CD14-positive monocyte (primary cell): ENCODE results near the gene PROB1. TPM values are rescaled to one million over a fixed set of nuclear protein-coding genes. Genes with fewer than 3 reads are reported as not detected.

Experiments
- DNase-seq, 3 donors: peaks; one replicate each; pipeline ENCODE4 v3.0.0-alpha.2; 2011 to 2022
- H2AFZ ChIP-seq: 2 replicates; pipeline ENCODE4 v1.6.0; 2012; ENCODE audit warnings: mild to moderate bottlenecking, low read depth, low read length, inconsistent platforms; ENCODE audit not compliant: insufficient read depth, poor library complexity, severe bottlenecking
- H3K27ac ChIP-seq, 2 donors: 1 replicate in 1 of 2; 2 replicates in 1 of 2; pipeline ENCODE4 v1.5.1; 2012 to 2013; ENCODE audit warnings: low read length in 2 of 2, control low read depth in 1 of 2, inconsistent platforms in 1 of 2, low read depth in 1 of 2, mild to moderate bottlenecking in 1 of 2
- H3K27me3 ChIP-seq, 2 donors: one replicate each; pipeline versions ENCODE4 v1.6.0 to v1.6.1; 2011 to 2013; ENCODE audit warnings: low read length in 2 of 2; ENCODE audit not compliant: control insufficient read depth in 2 of 2, insufficient read depth in 2 of 2
- H3K36me3 ChIP-seq, 2 donors: replicated peaks in 1 of 2; 1 replicate in 1 of 2; 2 replicates in 1 of 2; pipeline versions ENCODE4 v1.5.1 to v1.6.1; 2012 to 2013; ENCODE audit warnings: low read length in 2 of 2, control low read depth in 1 of 2, inconsistent platforms in 1 of 2, mild to moderate bottlenecking in 1 of 2; ENCODE audit not compliant: insufficient read depth in 2 of 2, control insufficient read depth in 1 of 2
- H3K4me1 ChIP-seq, 2 donors: 1 replicate in 1 of 2; 2 replicates in 1 of 2; pipeline versions ENCODE4 v1.5.1 to v1.6.1; 2012 to 2013; ENCODE audit warnings: low read length in 2 of 2, control low read depth in 1 of 2, inconsistent platforms in 1 of 2, mild to moderate bottlenecking in 1 of 2, moderate library complexity in 1 of 2; ENCODE audit not compliant: insufficient read depth in 2 of 2, control insufficient read depth in 1 of 2
- H3K4me2 ChIP-seq: replicated peaks from 2 replicates; pipeline ENCODE3; 2012; ENCODE audit warnings: low read length, moderate library complexity, mild to moderate bottlenecking; ENCODE audit not compliant: poor library complexity, severe bottlenecking; ENCODE audit errors: extremely low read depth
- H3K4me3 ChIP-seq, 3 experiments: fragments of 200-600 bp in 1 of 3; sonication (generic) in 1 of 3; replicated peaks in 1 of 3; 1 replicate in 2 of 3; 2 replicates in 1 of 3; pipeline ENCODE4 v1.5.1; 2011 to 2013; ENCODE audit warnings: low read length in 3 of 3, mild to moderate bottlenecking in 3 of 3, control low read depth in 2 of 3, low read depth in 2 of 3, inconsistent platforms in 1 of 3, moderate library complexity in 1 of 3
- H3K79me2 ChIP-seq: 2 replicates; pipeline ENCODE4 v1.6.0; 2012; ENCODE audit warnings: mild to moderate bottlenecking, control low read depth, inconsistent platforms, low read length, moderate library complexity; ENCODE audit not compliant: insufficient read depth
- H3K9ac ChIP-seq: 2 replicates; pipeline ENCODE4 v1.6.0; 2017; ENCODE audit warnings: low read length, mild to moderate bottlenecking; ENCODE audit not compliant: insufficient read depth, poor library complexity, severe bottlenecking
- H3K9me3 ChIP-seq, 2 donors: replicated peaks in 1 of 2; 1 replicate in 1 of 2; 2 replicates in 1 of 2; pipeline versions ENCODE4 v1.5.1 to v1.6.1; 2012 to 2013; ENCODE audit warnings: low read length in 2 of 2, control low read depth in 1 of 2; ENCODE audit not compliant: control insufficient read depth in 1 of 2, insufficient read depth in 1 of 2
- H4K20me1 ChIP-seq: 2 replicates; pipeline ENCODE4 v1.6.0; 2012; ENCODE audit warnings: mild to moderate bottlenecking, low read length, control low read depth, moderate library complexity; ENCODE audit not compliant: insufficient read depth
- H3K27ac Mint-ChIP-seq, 7 donors: one replicate each; pipeline ENCODE4 v1.8.0; 2020; ENCODE audit warnings: mild to moderate bottlenecking in 7 of 7, mixed read lengths in 7 of 7, moderate library complexity in 6 of 7, inconsistent platforms in 2 of 7
- H3K27me3 Mint-ChIP-seq, 3 donors: one replicate each; pipeline ENCODE4 v1.8.0; 2021 to 2022; ENCODE audit warnings: low read depth in 3 of 3, mild to moderate bottlenecking in 3 of 3, mixed read lengths in 3 of 3, moderate library complexity in 3 of 3, inconsistent platforms in 1 of 3
- H3K36me3 Mint-ChIP-seq, 2 donors: one replicate each; pipeline ENCODE4 v1.8.0; 2020; ENCODE audit warnings: mixed read lengths in 2 of 2, inconsistent platforms in 1 of 2, mild to moderate bottlenecking in 1 of 2
- H3K4me1 Mint-ChIP-seq: one replicate; pipeline ENCODE4 v1.8.0; 2020; ENCODE audit warnings: mild to moderate bottlenecking, mixed read lengths
- H3K4me3 Mint-ChIP-seq, 2 donors: one replicate each; pipeline ENCODE4 v1.8.0; 2020; ENCODE audit warnings: mild to moderate bottlenecking in 2 of 2, mixed read lengths in 2 of 2, moderate library complexity in 1 of 2
- H3K9me3 Mint-ChIP-seq, 7 donors: one replicate each; pipeline ENCODE4 v1.8.0; 2020 to 2022; ENCODE audit warnings: mixed read lengths in 7 of 7, mild to moderate bottlenecking in 6 of 7, moderate library complexity in 6 of 7, inconsistent platforms in 2 of 7
- CTCF ChIP-seq: fragments of 200-600 bp; IDR thresholded peaks from one replicate; pipeline ENCODE4 v1.8.0; 2022; ENCODE audit warnings: antibody characterized with exemption, mild to moderate bottlenecking
- WGBS: methylation state at CpG from one replicate; pipeline ENCODE4 v1.1.5; 2013; ENCODE audit warnings: missing lambda C conversion rate; ENCODE audit not compliant: insufficient coverage; 5-methylcytosine and 5-hydroxymethylcytosine counted together
- intact Hi-C, 2 donors: fragments of 100-400 bp; cut with micrococcal nuclease; formaldehyde crosslinking; loops; one replicate each; pipeline versions ENCODE4 v1.15.0 to v1.15.1; 2023
- polyA plus RNA-seq, 3 donors: library from polyadenylated mRNA; depleted of rRNA in 1 of 3; unstranded in 2 of 3; stranded (reverse) in 1 of 3; fragments of 300-500 nt in 2 of 3; fragments of >200 nt in 1 of 3; fragmentation: Illumina TruSeq in 2 of 3; gene quantifications; 1 replicate in 2 of 3; 2 replicates in 1 of 3; pipeline ENCODE4 v1.2.3, GENCODE V29; 2012 to 2021

Gene PROB1
- polyA plus RNA-seq, 3 donors: 0.05 to 0.11 TPM; not detected in 1

- H3K9me3 Mint-ChIP-seq: peaks cover 0 to 2% (median 0%) of the 10 kb centered on the region in 7 donors
Measured at GRCh38 chr5:139378941-139379361, 16.0 kb downstream of the PROB1 start.

GRCh38 chr5:139378101-139378825 is 16.6 kb downstream of the PROB1 start:
- Histone ChIP-seq H3K79me2 (no peaks in the 10 kb centered on the region), H4K20me1 (no peaks in the 10 kb centered on the region), H3K27ac (no peak overlapping the region), H3K4me3 (no peak overlapping the region), H3K9me3 (no peaks in the 10 kb centered on the region), H3K36me3 (peaks cover 0 to 8% of the 10 kb centered on the region in 2 donors), H3K4me1 (no peaks in the 10 kb centered on the region), H2AFZ (no peak overlapping the region), H3K9ac (no peak overlapping the region), H3K4me2 (no peak overlapping the region), H3K27me3 (no peaks in the 10 kb centered on the region)
- Mint-ChIP-seq H3K9me3 (peaks cover 0 to 3% (median 0%) of the 10 kb centered on the region in 7 donors), H3K36me3 (peaks cover 9 to 22% of the 10 kb centered on the region in 2 donors), H3K4me3 (no peak overlapping the region), H3K27me3 (peaks cover 0 to 12% (median 0%) of the 10 kb centered on the region in 3 donors), H3K4me1 (no peaks in the 10 kb centered on the region), H3K27ac (no peak overlapping the region)
- intact Hi-C loops: no loop called here
- no peak for TF ChIP-seq CTCF
- WGBS: 82% methylated on average over 45 of the region's 47 CpGs
- DNase-seq: no peak

More at GRCh38 chr5:139378941-139379361, 16.0 kb downstream of the PROB1 start:
- Mint-ChIP-seq H3K27ac (no peak overlapping the region), H3K4me3 (no peak overlapping the region), H3K36me3 (peaks cover 2 to 15% of the 10 kb centered on the region in 2 donors), H3K4me1 (no peaks in the 10 kb centered on the region), H3K27me3 (peaks cover 0 to 12% (median 0%) of the 10 kb centered on the region in 3 donors)
- Histone ChIP-seq H3K4me1 (no peaks in the 10 kb centered on the region), H3K27ac (no peak overlapping the region), H4K20me1 (no peaks in the 10 kb centered on the region), H3K4me2 (no peak overlapping the region), H3K79me2 (no peaks in the 10 kb centered on the region), H3K9ac (no peak overlapping the region), H3K27me3 (no peaks in the 10 kb centered on the region), H3K4me3 (no peak overlapping the region), H2AFZ (no peak overlapping the region), H3K9me3 (no peaks in the 10 kb centered on the region), H3K36me3 (peaks cover 0 to 1% of the 10 kb centered on the region in 2 donors)
- no peak for DNase-seq
- no peak for TF ChIP-seq CTCF
- intact Hi-C loops: no loop called here
- 71% methylated on average over 11 of the region's 13 CpGs for WGBS
